ENCODE results near the gene REC8. TPM values are rescaled to one million over a fixed set of nuclear protein-coding genes. Genes with fewer than 3 reads are reported as not detected.
A peak's percentile ranks its signal among the peaks of the same experiment; 100 is the strongest.

REC8 gene
- total RNA-seq, 1 experiment from 2014 or later = 9.8 TPM

DNA sequence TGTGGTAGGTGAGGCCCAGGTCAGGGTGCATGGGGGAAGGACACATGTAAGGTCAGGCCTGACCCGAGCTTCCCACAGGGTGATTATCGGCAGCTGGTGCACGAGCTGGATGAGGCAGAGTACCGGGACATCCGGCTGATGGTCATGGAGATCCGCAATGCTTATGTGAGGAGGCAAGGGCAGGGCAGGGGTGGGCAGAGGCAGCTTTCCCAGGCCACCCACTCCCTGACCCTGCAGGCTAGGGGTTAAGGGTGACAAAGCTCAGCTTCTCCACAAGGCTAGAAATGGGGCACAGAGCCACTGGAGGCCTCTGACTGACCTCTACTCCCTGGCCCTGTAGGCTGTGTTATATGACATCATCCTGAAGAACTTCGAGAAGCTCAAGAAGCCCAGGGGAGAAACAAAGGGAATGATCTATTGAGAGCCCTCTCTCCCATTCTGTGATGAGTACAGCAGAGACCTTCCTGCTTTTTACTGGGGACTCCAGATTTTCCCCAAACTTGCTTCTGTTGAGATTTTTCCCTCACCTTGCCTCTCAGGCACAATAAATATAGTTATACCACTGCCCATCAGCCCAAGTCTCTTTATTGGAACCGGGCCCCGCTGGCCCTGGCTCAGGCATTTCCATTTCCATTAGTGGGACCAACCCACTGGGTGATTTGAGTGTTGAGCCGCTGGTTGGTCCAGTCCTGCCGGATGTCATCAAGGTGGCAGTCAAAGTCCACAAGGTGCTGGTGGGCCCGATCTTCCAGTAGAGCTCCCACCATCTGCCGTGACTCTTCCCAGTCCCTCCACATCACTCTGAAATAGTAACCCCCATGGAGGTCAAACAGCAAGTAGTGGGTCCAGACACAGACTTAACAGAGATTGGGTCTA lies 33.2 kb upstream of the REC8 start:
- intact Hi-C loops (cut with micrococcal nuclease; ENCODE audit: unreplicated experiment) = no loop called here
- CTCF ChIA-PET = no interaction called here
- TF ChIP-seq, protein P1, sequence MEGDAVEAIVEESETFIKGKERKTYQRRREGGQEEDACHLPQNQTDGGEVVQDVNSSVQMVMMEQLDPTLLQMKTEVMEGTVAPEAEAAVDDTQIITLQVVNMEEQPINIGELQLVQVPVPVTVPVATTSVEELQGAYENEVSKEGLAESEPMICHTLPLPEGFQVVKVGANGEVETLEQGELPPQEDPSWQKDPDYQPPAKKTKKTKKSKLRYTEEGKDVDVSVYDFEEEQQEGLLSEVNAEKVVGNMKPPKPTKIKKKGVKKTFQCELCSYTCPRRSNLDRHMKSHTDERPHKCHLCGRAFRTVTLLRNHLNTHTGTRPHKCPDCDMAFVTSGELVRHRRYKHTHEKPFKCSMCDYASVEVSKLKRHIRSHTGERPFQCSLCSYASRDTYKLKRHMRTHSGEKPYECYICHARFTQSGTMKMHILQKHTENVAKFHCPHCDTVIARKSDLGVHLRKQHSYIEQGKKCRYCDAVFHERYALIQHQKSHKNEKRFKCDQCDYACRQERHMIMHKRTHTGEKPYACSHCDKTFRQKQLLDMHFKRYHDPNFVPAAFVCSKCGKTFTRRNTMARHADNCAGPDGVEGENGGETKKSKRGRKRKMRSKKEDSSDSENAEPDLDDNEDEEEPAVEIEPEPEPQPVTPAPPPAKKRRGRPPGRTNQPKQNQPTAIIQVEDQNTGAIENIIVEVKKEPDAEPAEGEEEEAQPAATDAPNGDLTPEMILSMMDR (IDR thresholded peaks at IDR 0.05) = no peak
- TF ChIP-seq TCF7L2 (IDR thresholded peaks at IDR 0.05; ENCODE audit: low read depth, low read length) = no peak
- no peak for TF ChIP-seq SIN3A (IDR thresholded peaks at IDR 0.05; ENCODE audit: borderline replicate concordance, insufficient read depth, low read depth, low read length)
- TF ChIP-seq, protein P2, sequence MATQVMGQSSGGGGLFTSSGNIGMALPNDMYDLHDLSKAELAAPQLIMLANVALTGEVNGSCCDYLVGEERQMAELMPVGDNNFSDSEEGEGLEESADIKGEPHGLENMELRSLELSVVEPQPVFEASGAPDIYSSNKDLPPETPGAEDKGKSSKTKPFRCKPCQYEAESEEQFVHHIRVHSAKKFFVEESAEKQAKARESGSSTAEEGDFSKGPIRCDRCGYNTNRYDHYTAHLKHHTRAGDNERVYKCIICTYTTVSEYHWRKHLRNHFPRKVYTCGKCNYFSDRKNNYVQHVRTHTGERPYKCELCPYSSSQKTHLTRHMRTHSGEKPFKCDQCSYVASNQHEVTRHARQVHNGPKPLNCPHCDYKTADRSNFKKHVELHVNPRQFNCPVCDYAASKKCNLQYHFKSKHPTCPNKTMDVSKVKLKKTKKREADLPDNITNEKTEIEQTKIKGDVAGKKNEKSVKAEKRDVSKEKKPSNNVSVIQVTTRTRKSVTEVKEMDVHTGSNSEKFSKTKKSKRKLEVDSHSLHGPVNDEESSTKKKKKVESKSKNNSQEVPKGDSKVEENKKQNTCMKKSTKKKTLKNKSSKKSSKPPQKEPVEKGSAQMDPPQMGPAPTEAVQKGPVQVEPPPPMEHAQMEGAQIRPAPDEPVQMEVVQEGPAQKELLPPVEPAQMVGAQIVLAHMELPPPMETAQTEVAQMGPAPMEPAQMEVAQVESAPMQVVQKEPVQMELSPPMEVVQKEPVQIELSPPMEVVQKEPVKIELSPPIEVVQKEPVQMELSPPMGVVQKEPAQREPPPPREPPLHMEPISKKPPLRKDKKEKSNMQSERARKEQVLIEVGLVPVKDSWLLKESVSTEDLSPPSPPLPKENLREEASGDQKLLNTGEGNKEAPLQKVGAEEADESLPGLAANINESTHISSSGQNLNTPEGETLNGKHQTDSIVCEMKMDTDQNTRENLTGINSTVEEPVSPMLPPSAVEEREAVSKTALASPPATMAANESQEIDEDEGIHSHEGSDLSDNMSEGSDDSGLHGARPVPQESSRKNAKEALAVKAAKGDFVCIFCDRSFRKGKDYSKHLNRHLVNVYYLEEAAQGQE (IDR thresholded peaks at IDR 0.05; ENCODE audit: insufficient read depth in 1 of 2, low read depth in 2 of 2, low read length in 1 of 2) = no peak
- TF ChIP-seq POLR2AphosphoS5 (IDR thresholded peaks at IDR 0.05; ENCODE audit: low read depth, low read length) = no peak
- ATAC-seq (no peak), DNase-seq (ENCODE audit: low read depth, low spot score) (no peak)
- peaks cover 30% of the 10 kb centered on the region for H3K4me1 ChIP-seq (ENCODE audit: control insufficient read depth, insufficient read depth, low read length)
- no peaks in the 10 kb centered on the region for H3K9me3 ChIP-seq (ENCODE audit: control insufficient read depth, insufficient read depth, low read depth, low read length)
- in situ Hi-C loops (cut with HindIII; ENCODE audit: low pct_unique_long_range_greater_than_20kb, low sequenced_read_pairs) = no loop called here
- no peak overlapping the region for H3K4me3 ChIP-seq (ENCODE audit: low read depth in 2 of 2, low read length in 2 of 2)
- TSS peak; percentile 97 for BruUV-seq (replicated peaks)
- H3K27me3 ChIP-seq (ENCODE audit: control insufficient read depth, insufficient read depth, low read length) = no peaks in the 10 kb centered on the region
- peak overlapping the region; percentile 62 for H3K27ac ChIP-seq (ENCODE audit: low read length)
- POLR2A ChIA-PET = interaction anchor here (0.5 kb wide), 1 partner anchor 298 kb away, joined by 3 read pairs; no protein-coding TSS in a partner anchor
- H3K36me3 ChIP-seq (ENCODE audit: control insufficient read depth, insufficient read depth, low read length) = no peaks in the 10 kb centered on the region; the same call in 1 of the 2 replicates

DNA sequence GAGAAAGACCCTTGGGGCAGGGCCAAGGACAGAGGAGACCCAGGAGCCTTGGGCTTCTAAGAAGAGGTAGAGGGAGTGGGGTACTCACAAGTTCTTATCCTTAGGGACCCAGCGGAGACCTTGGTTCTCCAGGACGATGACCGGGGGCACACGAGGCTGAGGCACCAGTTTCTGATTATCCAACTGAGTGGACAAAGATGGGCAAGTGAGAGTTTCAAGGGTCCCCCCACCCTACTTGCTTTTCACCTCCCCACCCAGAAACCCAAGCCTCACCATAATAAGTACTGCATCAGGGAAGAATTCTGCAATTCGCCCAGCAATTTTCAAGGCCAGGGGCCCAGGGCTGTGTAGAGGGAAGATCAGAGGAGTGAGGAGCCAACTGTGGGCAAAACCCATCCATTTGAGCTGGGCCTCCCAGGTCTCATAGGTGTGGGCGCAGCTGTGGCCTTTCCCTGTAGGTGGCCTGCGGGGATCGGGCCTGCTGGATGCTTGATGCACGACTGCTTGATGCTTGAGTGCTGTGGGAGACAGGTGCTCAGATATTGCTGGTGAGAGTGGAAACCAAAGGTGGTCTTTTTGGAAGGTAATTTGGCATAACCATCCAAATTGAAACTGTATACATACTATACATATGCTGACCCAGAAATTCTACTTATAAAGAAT lies 32.5 kb upstream of the REC8 start:
- Histone ChIP-seq H3K27ac (ENCODE audit: low read length) (peak overlapping the region; percentile 62), H3K36me3 (ENCODE audit: control insufficient read depth, insufficient read depth, low read length) (no peaks in the 10 kb centered on the region; the same call in 1 of the 2 replicates), H3K27me3 (ENCODE audit: control insufficient read depth, insufficient read depth, low read length) (no peaks in the 10 kb centered on the region), H3K4me3 (ENCODE audit: low read depth in 2 of 2, low read length in 2 of 2) (peak overlapping the region; percentile 81 to 92), H3K4me1 (ENCODE audit: control insufficient read depth, insufficient read depth, low read length) (peaks cover 30% of the 10 kb centered on the region), H3K9me3 (ENCODE audit: control insufficient read depth, insufficient read depth, low read depth, low read length) (no peaks in the 10 kb centered on the region)
- in situ Hi-C loops (cut with HindIII; ENCODE audit: low pct_unique_long_range_greater_than_20kb, low sequenced_read_pairs) = no loop called here
- DNase-seq (ENCODE audit: low read depth, low spot score) = no peak
- POLR2A ChIA-PET = no interaction called here
- TF ChIP-seq TCF7L2 (IDR thresholded peaks at IDR 0.05; ENCODE audit: low read depth, low read length) (no peak), SIN3A (IDR thresholded peaks at IDR 0.05; ENCODE audit: borderline replicate concordance, insufficient read depth, low read depth, low read length) (no peak), POLR2AphosphoS5 (IDR thresholded peaks at IDR 0.05; ENCODE audit: low read depth, low read length) (no peak)
- TF ChIP-seq, protein P1 (IDR thresholded peaks at IDR 0.05) = no peak
- TF ChIP-seq, protein P2 (IDR thresholded peaks at IDR 0.05; ENCODE audit: insufficient read depth in 1 of 2, low read depth in 2 of 2, low read length in 1 of 2) = no peak
- ATAC-seq = no peak
- no TSS peak for BruUV-seq (replicated peaks)
- CTCF ChIA-PET = no interaction called here
- intact Hi-C loops (cut with micrococcal nuclease; ENCODE audit: unreplicated experiment) = no loop called here
